RKO (cell line): ENCODE measurements around the gene TEDC2.

Experiments used
- DNase-seq: peaks from one replicate; pipeline ENCODE4 v3.0.0-alpha.2; 2016; ENCODE audit warnings: low spot score

Gene TEDC2

GRCh38 chr16:2513405-2514332 lies 53.8 kb downstream of the TEDC2 start, which contains the start of gene ATP6V0C:
Gene ATP6V0C (plus strand): TSS chr16:2513952. CDS start chr16:2514104, 152 bp downstream.
- peak; percentile 86 for DNase-seq
